HL-60 (cell line): Measurements from ENCODE around the gene COMMD1.

Experiments used
- GABPA ChIP-seq: IDR thresholded peaks from 2 replicates; pipeline ENCODE4 v1.6.1; 2012; ENCODE audit warnings: low read depth
- POLR2AphosphoS5 ChIP-seq: IDR thresholded peaks from 2 replicates; pipeline ENCODE4 v1.6.1; 2012; ENCODE audit warnings: low read depth
- REST ChIP-seq: IDR thresholded peaks from 2 replicates; pipeline ENCODE4 v1.6.1; 2012; ENCODE audit warnings: low read depth; ENCODE audit not compliant: insufficient replicate concordance
- SPI1 ChIP-seq: IDR thresholded peaks from 2 replicates; pipeline ENCODE4 v1.6.1; 2012; ENCODE audit warnings: low read depth, mild to moderate bottlenecking, borderline replicate concordance
- TF ChIP-seq, protein P1 (sequence below): IDR thresholded peaks from one replicate; pipeline ENCODE4 v1.5.1; 2011; ENCODE audit warnings: low read length, control low read depth, inconsistent platforms; ENCODE audit not compliant: insufficient read depth

- TF ChIP-seq, protein P1, sequence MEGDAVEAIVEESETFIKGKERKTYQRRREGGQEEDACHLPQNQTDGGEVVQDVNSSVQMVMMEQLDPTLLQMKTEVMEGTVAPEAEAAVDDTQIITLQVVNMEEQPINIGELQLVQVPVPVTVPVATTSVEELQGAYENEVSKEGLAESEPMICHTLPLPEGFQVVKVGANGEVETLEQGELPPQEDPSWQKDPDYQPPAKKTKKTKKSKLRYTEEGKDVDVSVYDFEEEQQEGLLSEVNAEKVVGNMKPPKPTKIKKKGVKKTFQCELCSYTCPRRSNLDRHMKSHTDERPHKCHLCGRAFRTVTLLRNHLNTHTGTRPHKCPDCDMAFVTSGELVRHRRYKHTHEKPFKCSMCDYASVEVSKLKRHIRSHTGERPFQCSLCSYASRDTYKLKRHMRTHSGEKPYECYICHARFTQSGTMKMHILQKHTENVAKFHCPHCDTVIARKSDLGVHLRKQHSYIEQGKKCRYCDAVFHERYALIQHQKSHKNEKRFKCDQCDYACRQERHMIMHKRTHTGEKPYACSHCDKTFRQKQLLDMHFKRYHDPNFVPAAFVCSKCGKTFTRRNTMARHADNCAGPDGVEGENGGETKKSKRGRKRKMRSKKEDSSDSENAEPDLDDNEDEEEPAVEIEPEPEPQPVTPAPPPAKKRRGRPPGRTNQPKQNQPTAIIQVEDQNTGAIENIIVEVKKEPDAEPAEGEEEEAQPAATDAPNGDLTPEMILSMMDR = no peak
- TF ChIP-seq GABPA (no peak), POLR2AphosphoS5 (no peak), REST (no peak), SPI1 (no peak)
Observed at GRCh38 chr2:61909116-61909515, 3.6 kb downstream of the COMMD1 start.
